HEK293 (cell line): Measurements from ENCODE around the gene HIRIP3.

Source experiments
- CTCF ChIA-PET: fragments of 350-600 bp; formaldehyde crosslinking; extraction: SDS; loops from one replicate; lab custom pipeline; 2021; ENCODE audit warnings: antibody characterized with exemption; lab: Yijun Ruan, JAX
- POLR2A ChIA-PET: fragments of 300-600 bp; formaldehyde crosslinking; extraction: SDS; loops from one replicate; lab custom pipeline; 2020; ENCODE audit warnings: antibody characterized with exemption, inconsistent platforms; lab: Yijun Ruan, JAX
- H3K27ac ChIP-seq: fragments of 200-500 bp; sonication (Bioruptor generic); 2 replicates; pipeline ENCODE4 v1.5.1; 2014; ENCODE audit warnings: low read depth, low read length, control low read depth, inconsistent platforms; ENCODE audit errors: extremely low read depth
- H3K36me3 ChIP-seq, 2 experiments: fragments of 200-500 bp in 1 of 2; sonication (Bioruptor generic) in 1 of 2; 1 replicate in 1 of 2; 2 replicates in 1 of 2; pipeline ENCODE4 v1.5.1; 2014 to 2017; ENCODE audit warnings: inconsistent platforms in 2 of 2, low read length in 2 of 2; ENCODE audit not compliant: control insufficient read depth in 2 of 2, insufficient read depth in 1 of 2
- H3K4me1 ChIP-seq: fragments of 200-500 bp; sonication (Bioruptor generic); 2 replicates; pipeline ENCODE4 v1.5.1; 2014; ENCODE audit warnings: mild to moderate bottlenecking, low read length, inconsistent platforms; ENCODE audit not compliant: control insufficient read depth, insufficient read depth
- H3K4me3 ChIP-seq: 2 replicates; pipeline ENCODE4 v1.5.1; 2011; ENCODE audit warnings: low read depth, mild to moderate bottlenecking, control low read depth, low read length, moderate library complexity
- H3K9me3 ChIP-seq: fragments of 200-500 bp; sonication (Bioruptor generic); 2 replicates; pipeline ENCODE4 v1.5.1; 2014; ENCODE audit warnings: low read depth, low read length, inconsistent platforms; ENCODE audit not compliant: control insufficient read depth, insufficient read depth
- ATF2 ChIP-seq: fragments of 450-650 bp; formaldehyde crosslinking; IDR thresholded peaks from 2 replicates; pipeline ENCODE4 v1.5.1; 2016; ENCODE audit warnings: missing biosample characterization, missing genetic modification characterization, low read depth
- EGR2 ChIP-seq: fragments of 450-650 bp; formaldehyde crosslinking; IDR thresholded peaks from 2 replicates; pipeline ENCODE4 v1.5.1; 2016; ENCODE audit warnings: low read depth, missing biosample characterization, missing genetic modification characterization
- HIC1 ChIP-seq: fragments of 450-650 bp; formaldehyde crosslinking; IDR thresholded peaks from 2 replicates; pipeline ENCODE4 v1.5.1; 2016; ENCODE audit warnings: missing biosample characterization, missing genetic modification characterization
- KLF1 ChIP-seq: fragments of 450-650 bp; formaldehyde crosslinking; IDR thresholded peaks from 2 replicates; pipeline ENCODE4 v1.5.1; 2016; ENCODE audit warnings: missing biosample characterization, missing genetic modification characterization
- PATZ1 ChIP-seq: fragments of 450-650 bp; formaldehyde crosslinking; IDR thresholded peaks from 2 replicates; pipeline ENCODE4 v1.5.1; 2016; ENCODE audit warnings: missing biosample characterization, missing genetic modification characterization
- ZBTB6 ChIP-seq: fragments of 450-650 bp; formaldehyde crosslinking; IDR thresholded peaks from 2 replicates; pipeline ENCODE4 v1.5.1; 2017; ENCODE audit warnings: missing biosample characterization, missing genetic modification characterization
- ZFHX2 ChIP-seq: fragments of 450-650 bp; formaldehyde crosslinking; conservative IDR thresholded peaks from 2 replicates; pipeline ENCODE4 v1.5.1; 2016; ENCODE audit warnings: missing biosample characterization, missing genetic modification characterization
- ZNF184 ChIP-seq: fragments of 450-650 bp; IDR thresholded peaks from 2 replicates; pipeline ENCODE4 v1.5.1; 2018; ENCODE audit warnings: missing biosample characterization, mild to moderate bottlenecking, missing genetic modification characterization
- ZNF37A ChIP-seq: fragments of 450-650 bp; IDR thresholded peaks from 2 replicates; pipeline ENCODE4 v1.5.1; 2018; ENCODE audit warnings: missing biosample characterization, missing genetic modification characterization
- ZNF501 ChIP-seq: fragments of 450-650 bp; formaldehyde crosslinking; IDR thresholded peaks from 2 replicates; pipeline ENCODE4 v1.5.1; 2016; ENCODE audit warnings: missing biosample characterization, missing genetic modification characterization
- ZNF510 ChIP-seq: fragments of 450-650 bp; formaldehyde crosslinking; IDR thresholded peaks from 2 replicates; pipeline ENCODE4 v1.5.1; 2018; ENCODE audit warnings: mild to moderate bottlenecking, missing genetic modification characterization, missing biosample characterization; ENCODE audit not compliant: insufficient replicate concordance
- ZNF549 ChIP-seq: fragments of 450-650 bp; IDR thresholded peaks from 2 replicates; pipeline ENCODE4 v1.5.1; 2018; ENCODE audit warnings: missing biosample characterization, missing genetic modification characterization, mild to moderate bottlenecking, inconsistent platforms, moderate library complexity
- ZNF558 ChIP-seq: fragments of 450-650 bp; formaldehyde crosslinking; IDR thresholded peaks from 2 replicates; pipeline ENCODE4 v1.5.1; 2016; ENCODE audit warnings: missing biosample characterization, missing genetic modification characterization
- ZNF571 ChIP-seq: fragments of 450-650 bp; formaldehyde crosslinking; IDR thresholded peaks from 2 replicates; pipeline ENCODE4 v1.5.0; 2017; ENCODE audit warnings: missing biosample characterization, missing genetic modification characterization
- ZNF600 ChIP-seq: fragments of 450-650 bp; formaldehyde crosslinking; IDR thresholded peaks from 2 replicates; pipeline ENCODE4 v1.5.1; 2016; ENCODE audit warnings: missing biosample characterization, missing genetic modification characterization
- ZNF621 ChIP-seq: fragments of 450-650 bp; formaldehyde crosslinking; IDR thresholded peaks from 2 replicates; pipeline ENCODE4 v1.5.1; 2017; ENCODE audit warnings: missing biosample characterization, missing genetic modification characterization
- ZNF629 ChIP-seq: fragments of 450-650 bp; formaldehyde crosslinking; IDR thresholded peaks from 2 replicates; pipeline ENCODE4 v1.5.1; 2017; ENCODE audit warnings: missing biosample characterization, missing genetic modification characterization
- ZNF658 ChIP-seq: fragments of 450-650 bp; formaldehyde crosslinking; IDR thresholded peaks from 2 replicates; pipeline ENCODE4; 2016; ENCODE audit warnings: missing biosample characterization, missing genetic modification characterization
- ZNF670 ChIP-seq: fragments of 450-650 bp; formaldehyde crosslinking; IDR thresholded peaks from 2 replicates; pipeline ENCODE4 v1.5.1; 2016; ENCODE audit warnings: missing biosample characterization, missing genetic modification characterization, low read depth
- ZNF791 ChIP-seq: fragments of 450-650 bp; formaldehyde crosslinking; IDR thresholded peaks from 2 replicates; pipeline ENCODE4 v1.5.1; 2016; ENCODE audit warnings: missing biosample characterization, missing genetic modification characterization

The HIRIP3 gene

GRCh38 chr16:30002614-30003346, 7.4 kb upstream of the HIRIP3 start:
- CTCF ChIA-PET: interaction anchor here (0.6 kb wide), 2 partner anchors 183 to 715 kb away, joined by 3 read pairs; no protein-coding TSS in a partner anchor
- H3K36me3 ChIP-seq: peaks cover 5 to 82% of the 10 kb centered on the region in 2 experiments; a peak in 2 of 3 replicates

GRCh38 chr16:30000735-30001631, 5.6 kb upstream of the HIRIP3 start:
- CTCF ChIA-PET: interaction anchor here (0.6 kb wide), 2 partner anchors 85 to 1677 kb away, joined by 3 read pairs; no protein-coding TSS in a partner anchor
- no peaks in the 10 kb centered on the region for H3K4me1 ChIP-seq
- H3K36me3 ChIP-seq: peaks cover 8 to 85% of the 10 kb centered on the region in 2 experiments; a peak in 2 of 3 replicates
- POLR2A ChIA-PET: interaction anchor here (1.6 kb wide), 1 partner anchor 10 kb away, joined by 3 read pairs; no protein-coding TSS in a partner anchor
- no peak overlapping the region for H3K27ac ChIP-seq
- H3K4me3 ChIP-seq: no peak overlapping the region
- TF ChIP-seq KLF1 (tag by site-specific recombination) (peak; percentile 59), PATZ1 (0 out of 2 replicates have a peak, but pooled peaks have one; percentile 8), ZFHX2 (no peak), EGR2 (tag by site-specific recombination) (peak; percentile 48), ZNF501 (tag by site-specific recombination) (no peak)
- TF ChIP-seq, all 188 proteins: peak for 3
- no peaks in the 10 kb centered on the region for H3K9me3 ChIP-seq

More at GRCh38 chr16:30002614-30003346, 7.4 kb upstream of the HIRIP3 start:
- POLR2A ChIA-PET: interaction anchor here (0.6 to 1.6 kb wide), 4 partner anchors 11 to 104 kb away, joined by 3 to 5 read pairs (median 3); partner anchors contain the start of gene SEZ6L2
- Histone ChIP-seq H3K9me3 (no peaks in the 10 kb centered on the region), H3K4me3 (no peak overlapping the region), H3K4me1 (no peaks in the 10 kb centered on the region)
- TF ChIP-seq ZNF558 (tag by site-specific recombination): no peak
- no peak for TF ChIP-seq ZNF658
- TF ChIP-seq ZNF670 (tag by site-specific recombination): no peak
- TF ChIP-seq ZNF37A (tag by site-specific recombination): no peak
- no peak for TF ChIP-seq ZNF571 (tag by site-specific recombination)
- no peak for TF ChIP-seq ZNF184 (tag by site-specific recombination)
- no peak for TF ChIP-seq ZNF600 (tag by site-specific recombination)
- TF ChIP-seq, all 188 proteins: peak for 0
- H3K27ac ChIP-seq: no peak overlapping the region

GRCh38 chr16:29999605-30000004, 4.2 kb upstream of the HIRIP3 start:
- Histone ChIP-seq H3K4me3 (no peak overlapping the region), H3K9me3 (no peaks in the 10 kb centered on the region), H3K4me1 (no peaks in the 10 kb centered on the region; the same call in 1 of the 2 replicates), H3K27ac (no peak overlapping the region), H3K36me3 (peaks cover 8 to 76% of the 10 kb centered on the region in 2 experiments; a peak in 2 of 3 replicates)
- POLR2A ChIA-PET: interaction anchor here (0.8 to 1.0 kb wide), 2 partner anchors 9 to 26 kb away, joined by 3 to 4 read pairs; partner anchors contain the start of gene TAOK2
- TF ChIP-seq HIC1 (tag by site-specific recombination): no peak
- TF ChIP-seq ZNF629 (tag by site-specific recombination): 0 out of 2 replicates have a peak, but pooled peaks have one; percentile 30
- no peak for TF ChIP-seq ZBTB6 (tag by site-specific recombination)
- no peak for TF ChIP-seq ZNF510
- no peak for TF ChIP-seq ZNF791
- peak; percentile 14; the same call in 1 of the 2 replicates for TF ChIP-seq ZNF621 (tag by site-specific recombination)
- peak; percentile 85 for TF ChIP-seq ATF2 (tag by site-specific recombination)
- TF ChIP-seq ZNF549 (tag by site-specific recombination): no peak
- CTCF ChIA-PET: interaction anchor here (0.7 kb wide), 1 partner anchor 17 kb away, joined by 3 read pairs; no protein-coding TSS in a partner anchor
